Transverse colon (tissue), 4 donors: ENCODE results near the gene PITRM1.

Experiments
- CTCF ChIP-seq, 5 experiments: fragments of 200-600 bp in 3 of 5; fragments of 450-650 bp in 2 of 5; sonication (generic) in 3 of 5; IDR thresholded peaks; 1 replicate in 2 of 5; 2 replicates in 3 of 5; pipeline ENCODE4 v1.5.1; 2016 to 2017; ENCODE audit warnings: antibody characterized with exemption in 5 of 5, inconsistent platforms in 3 of 5, mild to moderate bottlenecking in 2 of 5, moderate library complexity in 1 of 5
- POLR2A ChIP-seq: fragments of 450-650 bp; IDR thresholded peaks from one replicate; pipeline ENCODE4 v1.6.1; 2016; ENCODE audit warnings: antibody characterized with exemption, mild to moderate bottlenecking, moderate library complexity
- POLR2AphosphoS5 ChIP-seq, 3 donors: sonication (generic); formaldehyde crosslinking; IDR thresholded peaks; one replicate each; pipeline ENCODE4 v1.6.1; 2016; ENCODE audit warnings: antibody characterized with exemption in 3 of 3

- TF ChIP-seq POLR2AphosphoS5 (IDR thresholded peaks at IDR 0.05) (no peak), POLR2A (no peak), CTCF (IDR thresholded peaks at IDR 0.05) (no peak)
Measured at GRCh38 chr10:3146289-3146688, 26.3 kb downstream of the PITRM1 start.
